ENCODE results near the gene MAP3K5.

Gene MAP3K5

DNA sequence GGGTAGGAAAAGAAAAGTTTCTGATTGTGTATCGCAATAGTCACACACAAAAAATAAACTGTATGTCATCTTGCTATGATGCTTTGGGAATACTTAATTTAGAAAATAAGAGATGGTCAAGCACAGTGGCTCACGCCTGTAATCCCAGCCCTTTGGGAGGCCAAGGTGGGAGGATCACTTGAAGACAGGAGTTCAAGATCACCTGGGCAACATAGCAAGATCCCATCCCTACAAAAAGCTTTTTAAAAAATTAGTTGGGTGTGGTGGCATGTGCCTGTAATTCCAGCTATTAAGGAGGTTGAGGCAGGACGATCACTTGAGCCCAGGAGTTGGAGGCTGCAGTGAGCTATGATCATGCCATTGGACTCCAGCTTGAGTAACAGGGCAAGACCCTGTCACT, 269.6 kb downstream of the MAP3K5 start:
- no peak overlapping the region for H3K4me3 ChIP-seq (ENCODE audit: low read depth, low read length)
- TF ChIP-seq, protein P1, sequence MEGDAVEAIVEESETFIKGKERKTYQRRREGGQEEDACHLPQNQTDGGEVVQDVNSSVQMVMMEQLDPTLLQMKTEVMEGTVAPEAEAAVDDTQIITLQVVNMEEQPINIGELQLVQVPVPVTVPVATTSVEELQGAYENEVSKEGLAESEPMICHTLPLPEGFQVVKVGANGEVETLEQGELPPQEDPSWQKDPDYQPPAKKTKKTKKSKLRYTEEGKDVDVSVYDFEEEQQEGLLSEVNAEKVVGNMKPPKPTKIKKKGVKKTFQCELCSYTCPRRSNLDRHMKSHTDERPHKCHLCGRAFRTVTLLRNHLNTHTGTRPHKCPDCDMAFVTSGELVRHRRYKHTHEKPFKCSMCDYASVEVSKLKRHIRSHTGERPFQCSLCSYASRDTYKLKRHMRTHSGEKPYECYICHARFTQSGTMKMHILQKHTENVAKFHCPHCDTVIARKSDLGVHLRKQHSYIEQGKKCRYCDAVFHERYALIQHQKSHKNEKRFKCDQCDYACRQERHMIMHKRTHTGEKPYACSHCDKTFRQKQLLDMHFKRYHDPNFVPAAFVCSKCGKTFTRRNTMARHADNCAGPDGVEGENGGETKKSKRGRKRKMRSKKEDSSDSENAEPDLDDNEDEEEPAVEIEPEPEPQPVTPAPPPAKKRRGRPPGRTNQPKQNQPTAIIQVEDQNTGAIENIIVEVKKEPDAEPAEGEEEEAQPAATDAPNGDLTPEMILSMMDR (IDR thresholded peaks at IDR 0.05; ENCODE audit: borderline replicate concordance, insufficient read depth, low read depth, low read length) = no peak

- TF ChIP-seq, protein P1 (IDR thresholded peaks at IDR 0.05; ENCODE audit: borderline replicate concordance, insufficient read depth, low read depth, low read length) = no peak
Measured at GRCh38 chr6:136521911-136522310, 270.4 kb downstream of the MAP3K5 start.

DNA sequence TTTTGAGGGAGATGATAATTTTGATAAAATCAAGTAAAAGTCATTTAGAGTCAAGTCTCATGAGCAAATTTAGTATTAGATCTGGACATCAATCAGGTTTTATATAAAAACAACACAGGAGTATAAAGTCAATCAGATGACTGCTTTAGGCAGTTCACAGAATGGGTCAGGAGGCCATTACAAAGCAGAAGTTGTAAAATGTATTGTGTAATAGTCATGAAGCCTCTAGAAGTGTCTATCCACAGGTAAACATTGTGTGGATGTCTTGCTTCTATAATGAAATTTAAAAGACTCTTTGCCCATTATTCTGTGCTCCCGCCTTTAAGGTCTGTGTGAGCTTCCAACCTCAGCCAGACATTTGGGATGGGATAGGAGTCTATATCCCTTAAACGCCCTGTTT, 270.9 kb downstream of the MAP3K5 start:
- no peak overlapping the region for H3K4me3 ChIP-seq (ENCODE audit: low read depth, low read length)
- TF ChIP-seq, protein P1 (IDR thresholded peaks at IDR 0.05; ENCODE audit: borderline replicate concordance, insufficient read depth, low read depth, low read length) = no peak

More at GRCh38 chr6:136521911-136522310, 270.4 kb downstream of the MAP3K5 start:
- H3K4me3 ChIP-seq (ENCODE audit: low read depth, low read length) = no peak overlapping the region

GRCh38 chr6:136520517-136520916, 271.8 kb downstream of the MAP3K5 start:
- TF ChIP-seq, protein P1 (IDR thresholded peaks at IDR 0.05; ENCODE audit: borderline replicate concordance, insufficient read depth, low read depth, low read length) = no peak
- no peak overlapping the region for H3K4me3 ChIP-seq (ENCODE audit: low read depth, low read length)

GRCh38 chr6:136517582-136517981, 274.7 kb downstream of the MAP3K5 start:
- H3K4me3 ChIP-seq (ENCODE audit: low read depth, low read length) = no peak overlapping the region

DNA sequence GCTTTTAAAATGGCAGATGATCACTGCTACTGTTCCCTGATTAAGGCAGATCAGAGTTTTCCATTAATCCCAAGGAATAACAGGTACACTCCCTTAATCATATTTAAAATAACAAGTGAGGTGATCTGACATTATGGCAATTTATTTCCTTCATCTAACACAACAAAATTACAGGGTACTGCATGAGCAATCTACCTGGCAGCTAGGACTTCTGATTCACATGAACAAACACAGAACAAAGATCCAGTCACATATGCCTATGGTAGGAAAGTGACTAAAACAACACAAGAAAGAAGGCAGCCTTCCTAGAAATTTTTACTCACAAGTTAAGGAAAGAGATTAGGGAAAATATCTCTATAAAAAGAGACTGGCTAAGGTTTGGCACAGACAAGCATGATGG, 275.3 kb downstream of the MAP3K5 start:
- TF ChIP-seq, protein P1 (IDR thresholded peaks at IDR 0.05; ENCODE audit: borderline replicate concordance, insufficient read depth, low read depth, low read length) = no peak
- H3K4me3 ChIP-seq (ENCODE audit: low read depth, low read length) = no peak overlapping the region

More at GRCh38 chr6:136517582-136517981, 274.7 kb downstream of the MAP3K5 start:
- TF ChIP-seq, protein P1 (IDR thresholded peaks at IDR 0.05; ENCODE audit: borderline replicate concordance, insufficient read depth, low read depth, low read length) = no peak

DNA sequence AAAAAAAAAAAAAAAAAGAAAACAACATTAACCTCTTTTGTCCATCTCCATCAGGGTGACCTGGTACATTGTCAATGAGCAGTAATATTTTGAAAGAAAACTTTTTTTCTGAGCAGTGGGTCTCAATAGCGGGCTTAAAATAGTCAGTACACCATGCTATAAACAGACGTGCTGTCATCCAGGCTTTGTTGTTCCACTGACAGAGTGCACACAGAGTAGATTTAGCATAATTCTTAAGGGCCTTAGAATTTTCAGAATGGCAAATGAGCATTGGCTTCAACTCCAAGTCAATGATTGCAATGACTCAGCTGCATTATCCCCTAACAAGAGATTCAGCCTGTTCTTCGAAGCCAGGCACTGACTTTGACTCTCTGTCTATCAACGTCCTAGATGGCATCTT, 277.7 kb downstream of the MAP3K5 start:
- TF ChIP-seq, protein P1 (IDR thresholded peaks at IDR 0.05; ENCODE audit: borderline replicate concordance, insufficient read depth, low read depth, low read length) = no peak
- H3K4me3 ChIP-seq (ENCODE audit: low read depth, low read length) = no peak overlapping the region

Measured in GM12875 (cell line).